H1 (cell line): ENCODE data around the gene NSF.

Experiments used
- ATF3 ChIP-seq: IDR thresholded peaks from 2 replicates; pipeline ENCODE4 v1.6.1; 2011; ENCODE audit warnings: low read depth, mild to moderate bottlenecking, low read length; ENCODE audit not compliant: insufficient read depth
- BRCA1 ChIP-seq: IDR thresholded peaks from 2 replicates; pipeline ENCODE4 v1.6.1; 2012; ENCODE audit warnings: low read depth, low read length, improper control_type of control experiment
- CHD2 ChIP-seq: IDR thresholded peaks from 2 replicates; pipeline ENCODE4 v1.6.1; 2012; ENCODE audit warnings: low read length, improper control_type of control experiment
- CTCF ChIP-seq, 3 experiments: IDR thresholded peaks; 1 replicate in 2 of 3; 2 replicates in 1 of 3; pipeline versions ENCODE4 v1.5.1 to v1.6.1; 2011; ENCODE audit warnings: low read length in 3 of 3, mild to moderate bottlenecking in 3 of 3, inconsistent platforms in 2 of 3, low read depth in 1 of 3, moderate library complexity in 1 of 3; ENCODE audit not compliant: insufficient read depth in 1 of 3; ENCODE audit errors: control extremely low read depth in 1 of 3
- EP300 ChIP-seq, 2 experiments: IDR thresholded peaks; 1 replicate in 1 of 2; 2 replicates in 1 of 2; pipeline ENCODE4 v1.6.1; 2011 to 2012; ENCODE audit warnings: low read depth in 2 of 2, low read length in 2 of 2, mild to moderate bottlenecking in 2 of 2, borderline replicate concordance in 1 of 2, inconsistent platforms in 1 of 2, moderate library complexity in 1 of 2
- EZH2 ChIP-seq: fragments of 200-600 bp; sonication (generic); IDR thresholded peaks from 2 replicates; pipeline ENCODE4 v1.7.1; 2012; ENCODE audit warnings: low read depth, mild to moderate bottlenecking, moderate library complexity, low read length, inconsistent platforms; ENCODE audit not compliant: severe bottlenecking
- JUN ChIP-seq: IDR thresholded peaks from 2 replicates; pipeline ENCODE4 v1.6.1; 2011; ENCODE audit warnings: low read depth, mild to moderate bottlenecking, improper control_type of control experiment, low read length
- JUND ChIP-seq: IDR thresholded peaks from 2 replicates; pipeline ENCODE4 v1.6.1; 2011; ENCODE audit warnings: mild to moderate bottlenecking, improper control_type of control experiment, low read length
- MAX ChIP-seq: IDR thresholded peaks from 2 replicates; pipeline ENCODE4 v1.6.1; 2012; ENCODE audit warnings: inconsistent platforms
- NRF1 ChIP-seq: IDR thresholded peaks from 2 replicates; pipeline ENCODE4 v1.6.1; 2011; ENCODE audit warnings: mild to moderate bottlenecking, low read depth, low read length, improper control_type of control experiment
- SIX5 ChIP-seq: IDR thresholded peaks from 2 replicates; pipeline ENCODE4 v1.6.1; 2011; ENCODE audit warnings: mild to moderate bottlenecking, low read depth, low read length
- USF2 ChIP-seq: IDR thresholded peaks from 2 replicates; pipeline ENCODE4 v1.6.1; 2011; ENCODE audit warnings: low read length, improper control_type of control experiment

GRCh38 chr17:46756861-46757260 is 166.4 kb downstream of the NSF start:
- TF ChIP-seq JUND (no peak), BRCA1 (no peak), CHD2 (no peak), CTCF (IDR thresholded peaks at IDR 0.05; ENCODE audit: control extremely low read depth in 1 of 3, insufficient read depth in 1 of 3, low read depth in 1 of 3, low read length in 3 of 3) (no peak), EZH2 (no peak), ATF3 (no peak), JUN (no peak), EP300 (IDR thresholded peaks at IDR 0.05; ENCODE audit: borderline replicate concordance in 1 of 2, low read depth in 2 of 2, low read length in 2 of 2) (no peak), NRF1 (no peak), SIX5 (no peak), MAX (no peak), USF2 (no peak)
